ENCODE data around the gene EXOSC5.

DNA sequence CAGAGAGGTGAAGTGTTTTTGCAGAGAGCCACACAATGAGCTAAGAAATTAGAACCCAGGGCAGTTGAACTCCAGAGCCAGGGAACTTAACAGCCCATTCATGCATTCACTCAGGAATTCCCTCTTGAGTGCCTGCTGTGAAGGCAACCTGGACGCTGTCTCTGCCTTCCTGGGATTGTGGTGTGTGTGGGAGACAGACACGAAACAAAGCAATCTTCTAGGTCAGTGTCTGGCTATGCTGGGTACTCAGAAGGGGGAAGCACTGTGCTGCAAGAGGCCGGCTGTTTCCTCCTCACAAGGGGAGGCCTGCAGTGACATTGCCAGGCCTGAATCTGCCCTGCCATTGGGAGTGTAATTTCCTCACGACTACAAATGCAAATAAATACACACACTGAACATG is 10.1 kb upstream of the EXOSC5 start:
- TF ChIP-seq, protein P1, sequence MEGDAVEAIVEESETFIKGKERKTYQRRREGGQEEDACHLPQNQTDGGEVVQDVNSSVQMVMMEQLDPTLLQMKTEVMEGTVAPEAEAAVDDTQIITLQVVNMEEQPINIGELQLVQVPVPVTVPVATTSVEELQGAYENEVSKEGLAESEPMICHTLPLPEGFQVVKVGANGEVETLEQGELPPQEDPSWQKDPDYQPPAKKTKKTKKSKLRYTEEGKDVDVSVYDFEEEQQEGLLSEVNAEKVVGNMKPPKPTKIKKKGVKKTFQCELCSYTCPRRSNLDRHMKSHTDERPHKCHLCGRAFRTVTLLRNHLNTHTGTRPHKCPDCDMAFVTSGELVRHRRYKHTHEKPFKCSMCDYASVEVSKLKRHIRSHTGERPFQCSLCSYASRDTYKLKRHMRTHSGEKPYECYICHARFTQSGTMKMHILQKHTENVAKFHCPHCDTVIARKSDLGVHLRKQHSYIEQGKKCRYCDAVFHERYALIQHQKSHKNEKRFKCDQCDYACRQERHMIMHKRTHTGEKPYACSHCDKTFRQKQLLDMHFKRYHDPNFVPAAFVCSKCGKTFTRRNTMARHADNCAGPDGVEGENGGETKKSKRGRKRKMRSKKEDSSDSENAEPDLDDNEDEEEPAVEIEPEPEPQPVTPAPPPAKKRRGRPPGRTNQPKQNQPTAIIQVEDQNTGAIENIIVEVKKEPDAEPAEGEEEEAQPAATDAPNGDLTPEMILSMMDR (conservative IDR thresholded peaks at IDR 0.05; ENCODE audit: low read depth, low read length) = no peak
- TF ChIP-seq MXI1 (IDR thresholded peaks at IDR 0.05; ENCODE audit: borderline replicate concordance, low read depth, low read length) = no peak
- no peak for TF ChIP-seq RAD21 (IDR thresholded peaks at IDR 0.05; ENCODE audit: low read length)
- no peak for TF ChIP-seq FOS (IDR thresholded peaks at IDR 0.05; ENCODE audit: low read depth, low read length)
- TF ChIP-seq POLR2A (IDR thresholded peaks at IDR 0.05; ENCODE audit: low read depth, low read length) = no peak
- TF ChIP-seq MAZ (IDR thresholded peaks at IDR 0.05; ENCODE audit: borderline replicate concordance, low read depth, low read length) = no peak
- TF ChIP-seq, protein P2, sequence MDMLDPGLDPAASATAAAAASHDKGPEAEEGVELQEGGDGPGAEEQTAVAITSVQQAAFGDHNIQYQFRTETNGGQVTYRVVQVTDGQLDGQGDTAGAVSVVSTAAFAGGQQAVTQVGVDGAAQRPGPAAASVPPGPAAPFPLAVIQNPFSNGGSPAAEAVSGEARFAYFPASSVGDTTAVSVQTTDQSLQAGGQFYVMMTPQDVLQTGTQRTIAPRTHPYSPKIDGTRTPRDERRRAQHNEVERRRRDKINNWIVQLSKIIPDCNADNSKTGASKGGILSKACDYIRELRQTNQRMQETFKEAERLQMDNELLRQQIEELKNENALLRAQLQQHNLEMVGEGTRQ (IDR thresholded peaks at IDR 0.05; ENCODE audit: low read depth, low read length) = no peak
- TF ChIP-seq RFX5 (IDR thresholded peaks at IDR 0.05; ENCODE audit: low read depth, low read length) = no peak
- no peak for TF ChIP-seq BHLHE40 (IDR thresholded peaks at IDR 0.05; ENCODE audit: low read depth, low read length)
- no peak for TF ChIP-seq SMC3 (IDR thresholded peaks at IDR 0.05; ENCODE audit: low read depth, low read length)
- TF ChIP-seq CHD1 (IDR thresholded peaks at IDR 0.05; ENCODE audit: low read depth, low read length) = no peak
- TF ChIP-seq RCOR1 (IDR thresholded peaks at IDR 0.05; ENCODE audit: insufficient replicate concordance, low read length) = no peak
- no peak for TF ChIP-seq NFE2L2 (IDR thresholded peaks at IDR 0.05; ENCODE audit: low read depth, low read length)
